Measurements from ENCODE around the gene MAGI2. TPM values are rescaled to one million over a fixed set of nuclear protein-coding genes. Genes with fewer than 3 reads are reported as not detected.
A peak's percentile ranks its signal among the peaks of the same experiment; 100 is the strongest.

Gene MAGI2
- polyA plus RNA-seq, 1 donor = 2.6 TPM

DNA sequence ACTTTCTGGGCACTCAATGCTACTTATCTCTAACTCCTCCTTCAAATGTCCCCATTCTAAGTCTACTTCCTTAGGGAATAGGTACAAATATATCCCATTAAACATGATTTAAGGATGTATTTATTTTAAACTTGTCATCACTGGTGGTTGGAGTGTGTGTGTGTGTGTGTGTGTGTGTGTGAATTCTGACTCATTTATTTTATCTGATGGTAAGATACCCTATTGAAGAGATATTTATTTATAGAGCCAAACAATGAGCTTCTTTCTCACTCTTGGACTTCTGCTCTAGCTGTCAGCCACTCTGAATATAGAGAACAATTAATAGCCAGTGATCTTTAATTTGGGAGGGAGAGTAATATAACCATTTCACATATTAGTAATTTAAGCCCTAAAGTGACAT is 17.8 kb upstream of the MAGI2 start:
- H3K27me3 ChIP-seq (ENCODE audit: control insufficient read depth, insufficient read depth, low read length) = no peaks in the 10 kb centered on the region
- no peak overlapping the region for H3K27ac ChIP-seq (ENCODE audit: low read length)
- H3K36me3 ChIP-seq (ENCODE audit: control insufficient read depth, insufficient read depth, low read length) = no peaks in the 10 kb centered on the region
- H3K4me1 ChIP-seq (ENCODE audit: control insufficient read depth, insufficient read depth, low read length) = no peaks in the 10 kb centered on the region
- DNase-seq = no peak
- no peaks in the 10 kb centered on the region for H3K9me3 ChIP-seq (ENCODE audit: control insufficient read depth, low read depth, low read length)
- H3K4me3 ChIP-seq (ENCODE audit: low read length) = no peak overlapping the region

DNA sequence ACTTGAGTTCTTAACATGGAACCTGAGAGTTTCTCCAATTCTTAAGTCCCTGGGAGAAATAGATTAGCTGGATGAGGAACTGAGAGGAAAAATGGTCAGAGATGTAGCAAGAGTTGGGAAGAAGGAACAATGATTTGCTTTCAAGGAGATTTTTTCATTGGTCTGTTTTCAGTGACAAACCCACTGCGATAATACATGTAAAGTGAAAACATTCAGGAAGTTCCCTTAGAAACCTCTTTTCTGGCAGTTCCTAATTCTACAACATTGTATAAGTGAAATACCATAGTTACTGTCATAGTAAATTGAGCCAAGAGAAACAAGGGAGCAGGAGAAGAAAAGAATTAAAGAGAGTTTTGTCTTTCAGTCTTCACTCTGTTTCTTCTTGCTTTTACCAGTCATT is 12.1 kb upstream of the MAGI2 start:
- no peaks in the 10 kb centered on the region for H3K9me3 ChIP-seq (ENCODE audit: control insufficient read depth, low read depth, low read length)
- H3K27me3 ChIP-seq (ENCODE audit: control insufficient read depth, insufficient read depth, low read length) = no peaks in the 10 kb centered on the region
- no peak overlapping the region for H3K27ac ChIP-seq (ENCODE audit: low read length)
- 100% methylated on average over 1 of the region's 1 CpG for WGBS (ENCODE audit: insufficient coverage, low lambda C conversion rate)
- no peak for DNase-seq
- no peak overlapping the region for H3K4me3 ChIP-seq (ENCODE audit: low read length)
- H3K36me3 ChIP-seq (ENCODE audit: control insufficient read depth, insufficient read depth, low read length) = no peaks in the 10 kb centered on the region
- no peaks in the 10 kb centered on the region for H3K4me1 ChIP-seq (ENCODE audit: control insufficient read depth, insufficient read depth, low read length)

DNA sequence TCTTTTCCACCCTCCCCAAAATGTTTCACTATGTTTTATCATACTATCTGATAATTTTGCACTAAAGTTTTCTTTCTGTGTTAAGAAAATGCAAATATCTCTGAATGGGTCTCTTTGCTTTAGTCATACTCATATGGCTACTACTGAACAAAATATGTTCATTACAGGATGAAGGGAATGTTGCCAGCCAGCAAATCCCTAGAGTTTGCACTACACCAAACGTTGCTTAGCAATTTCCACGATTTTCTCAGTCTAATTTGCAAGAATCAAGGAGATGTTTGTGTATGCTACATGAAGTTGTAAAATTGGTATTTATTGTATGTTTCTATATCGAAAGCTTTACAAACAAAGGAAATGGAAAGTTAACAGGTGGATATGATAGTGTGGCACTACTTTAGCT is 10.6 kb upstream of the MAGI2 start:
- H3K4me3 ChIP-seq (ENCODE audit: low read length) = no peak overlapping the region
- H3K27me3 ChIP-seq (ENCODE audit: control insufficient read depth, insufficient read depth, low read length) = no peaks in the 10 kb centered on the region
- no peak overlapping the region for H3K27ac ChIP-seq (ENCODE audit: low read length)
- H3K4me1 ChIP-seq (ENCODE audit: control insufficient read depth, insufficient read depth, low read length) = no peaks in the 10 kb centered on the region
- H3K9me3 ChIP-seq (ENCODE audit: control insufficient read depth, low read depth, low read length) = no peaks in the 10 kb centered on the region
- 71% methylated on average over 1 of the region's 3 CpGs for WGBS (ENCODE audit: insufficient coverage, low lambda C conversion rate)
- DNase-seq = no peak
- no peaks in the 10 kb centered on the region for H3K36me3 ChIP-seq (ENCODE audit: control insufficient read depth, insufficient read depth, low read length)

DNA sequence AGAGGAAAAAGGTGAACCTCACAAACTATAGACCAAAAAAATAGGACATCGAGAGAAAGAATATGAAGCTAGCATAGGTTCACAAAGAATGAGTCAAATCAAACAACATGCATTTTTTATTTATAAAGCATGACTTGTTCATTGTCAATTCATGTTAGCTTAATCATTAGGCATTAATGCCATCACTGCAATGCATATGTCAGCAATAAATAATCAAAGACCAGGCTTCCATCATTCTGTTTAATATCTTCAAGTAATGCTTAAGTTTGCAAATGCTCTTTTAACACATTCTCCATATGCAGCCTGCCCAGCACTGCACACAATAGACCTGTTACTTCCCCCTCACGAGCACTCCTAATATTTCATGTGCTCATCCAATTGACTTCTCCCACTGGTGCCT is 8.9 kb upstream of the MAGI2 start:
- H3K4me1 ChIP-seq (ENCODE audit: control insufficient read depth, insufficient read depth, low read length) = no peaks in the 10 kb centered on the region
- no peak overlapping the region for H3K4me3 ChIP-seq (ENCODE audit: low read length)
- H3K27ac ChIP-seq (ENCODE audit: low read length) = no peak overlapping the region
- H3K27me3 ChIP-seq (ENCODE audit: control insufficient read depth, insufficient read depth, low read length) = no peaks in the 10 kb centered on the region
- DNase-seq = no peak
- WGBS (ENCODE audit: insufficient coverage, low lambda C conversion rate) = no CpG with 5 or more reads among the region's 2 CpGs
- H3K9me3 ChIP-seq (ENCODE audit: control insufficient read depth, low read depth, low read length) = no peaks in the 10 kb centered on the region
- no peaks in the 10 kb centered on the region for H3K36me3 ChIP-seq (ENCODE audit: control insufficient read depth, insufficient read depth, low read length)

- Histone ChIP-seq H3K36me3 (ENCODE audit: control insufficient read depth, insufficient read depth, low read length) (no peaks in the 10 kb centered on the region), H3K4me3 (ENCODE audit: low read length) (no peak overlapping the region), H3K27ac (ENCODE audit: low read length) (no peak overlapping the region), H3K4me1 (ENCODE audit: control insufficient read depth, insufficient read depth, low read length) (no peaks in the 10 kb centered on the region), H3K9me3 (ENCODE audit: control insufficient read depth, low read depth, low read length) (no peaks in the 10 kb centered on the region), H3K27me3 (ENCODE audit: control insufficient read depth, insufficient read depth, low read length) (no peaks in the 10 kb centered on the region)
- no peak for DNase-seq
- no CpG with 5 or more reads among the region's 1 CpG for WGBS (ENCODE audit: insufficient coverage, low lambda C conversion rate)
Measured at GRCh38 chr7:79461660-79462059, 8.2 kb upstream of the MAGI2 start.

- H3K9me3 ChIP-seq (ENCODE audit: control insufficient read depth, low read depth, low read length) = no peaks in the 10 kb centered on the region
- WGBS (ENCODE audit: insufficient coverage, low lambda C conversion rate) = 60% methylated on average over 1 of the region's 3 CpGs
- peaks cover 9% of the 10 kb centered on the region for H3K27me3 ChIP-seq (ENCODE audit: control insufficient read depth, insufficient read depth, low read length)
- no peaks in the 10 kb centered on the region for H3K4me1 ChIP-seq (ENCODE audit: control insufficient read depth, insufficient read depth, low read length)
- no peaks in the 10 kb centered on the region for H3K36me3 ChIP-seq (ENCODE audit: control insufficient read depth, insufficient read depth, low read length)
- no peak for DNase-seq
- H3K4me3 ChIP-seq (ENCODE audit: low read length) = no peak overlapping the region
- H3K27ac ChIP-seq (ENCODE audit: low read length) = no peak overlapping the region
Measured at GRCh38 chr7:79459381-79459780, 5.9 kb upstream of the MAGI2 start.

DNA sequence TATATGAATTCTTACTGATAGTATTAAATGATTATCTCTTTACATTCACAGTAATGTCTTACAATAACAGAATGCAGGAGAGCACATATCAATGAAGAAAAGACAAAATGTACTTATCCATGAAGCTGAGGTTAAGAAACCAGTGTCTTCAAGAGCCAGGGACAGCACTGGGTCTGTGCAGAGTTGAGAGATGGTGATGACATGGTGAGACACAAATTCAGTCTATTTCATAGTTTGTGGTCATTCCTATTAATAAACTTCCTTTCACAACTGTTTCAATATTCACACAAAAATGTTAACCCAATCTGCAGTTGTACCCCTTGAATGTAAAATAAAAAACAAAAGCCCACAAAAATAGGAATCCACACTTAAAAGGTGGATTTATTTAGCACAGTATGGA is 5.3 kb upstream of the MAGI2 start:
- Histone ChIP-seq H3K9me3 (ENCODE audit: control insufficient read depth, low read depth, low read length) (peaks cover 3% of the 10 kb centered on the region), H3K36me3 (ENCODE audit: control insufficient read depth, insufficient read depth, low read length) (no peaks in the 10 kb centered on the region), H3K27me3 (ENCODE audit: control insufficient read depth, insufficient read depth, low read length) (peaks cover 15% of the 10 kb centered on the region), H3K4me1 (ENCODE audit: control insufficient read depth, insufficient read depth, low read length) (no peaks in the 10 kb centered on the region), H3K4me3 (ENCODE audit: low read length) (no peak overlapping the region), H3K27ac (ENCODE audit: low read length) (no peak overlapping the region)
- no peak for DNase-seq

- WGBS (ENCODE audit: insufficient coverage, low lambda C conversion rate) = 100% methylated on average over 1 of the region's 5 CpGs
- H3K9me3 ChIP-seq (ENCODE audit: control insufficient read depth, low read depth, low read length) = peaks cover 6% of the 10 kb centered on the region
- peaks cover 47% of the 10 kb centered on the region for H3K27me3 ChIP-seq (ENCODE audit: control insufficient read depth, insufficient read depth, low read length)
- no peak for DNase-seq
- H3K4me1 ChIP-seq (ENCODE audit: control insufficient read depth, insufficient read depth, low read length) = no peaks in the 10 kb centered on the region
- H3K4me3 ChIP-seq (ENCODE audit: low read length) = no peak overlapping the region
- no peak overlapping the region for H3K27ac ChIP-seq (ENCODE audit: low read length)
- no peaks in the 10 kb centered on the region for H3K36me3 ChIP-seq (ENCODE audit: control insufficient read depth, insufficient read depth, low read length)
Measured at GRCh38 chr7:79455173-79455790, 1.8 kb upstream of the MAGI2 start.

DNA sequence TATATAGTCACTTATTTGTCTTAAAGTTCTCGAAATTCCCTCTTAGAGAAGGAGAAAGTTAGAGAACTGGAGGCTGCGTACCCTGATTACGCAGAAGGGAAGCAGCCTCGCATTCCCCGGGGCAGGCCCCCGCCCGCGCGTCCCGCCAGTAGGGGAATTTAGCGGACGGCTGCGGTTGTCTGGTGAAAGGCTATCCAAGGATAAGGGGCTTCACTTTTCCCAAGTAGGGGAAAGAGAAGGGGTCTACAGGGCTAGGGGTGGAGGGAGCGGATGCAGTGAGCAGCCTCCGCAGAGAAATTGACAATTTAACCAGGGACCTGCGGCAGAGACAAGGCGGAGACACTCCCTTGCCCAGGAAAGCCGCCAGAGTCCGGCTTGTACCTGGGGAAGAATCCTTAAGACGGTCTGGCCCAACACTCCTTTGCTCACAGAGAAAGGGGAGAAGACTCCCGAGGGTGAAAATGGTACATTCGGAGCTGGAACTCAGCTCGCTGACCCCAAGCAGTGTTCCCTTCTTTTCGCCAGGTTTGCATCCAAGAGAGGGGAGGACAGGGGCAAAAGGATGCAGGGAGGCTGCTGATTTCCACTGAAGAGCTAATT is 994 bp upstream of the MAGI2 start:
- Histone ChIP-seq H3K27me3 (ENCODE audit: control insufficient read depth, insufficient read depth, low read length) (peaks cover 47% of the 10 kb centered on the region), H3K36me3 (ENCODE audit: control insufficient read depth, insufficient read depth, low read length) (no peaks in the 10 kb centered on the region), H3K9me3 (ENCODE audit: control insufficient read depth, low read depth, low read length) (peaks cover 6% of the 10 kb centered on the region), H3K4me3 (ENCODE audit: low read length) (peak overlapping the region; percentile 68), H3K4me1 (ENCODE audit: control insufficient read depth, insufficient read depth, low read length) (no peaks in the 10 kb centered on the region), H3K27ac (ENCODE audit: low read length) (peak overlapping the region; percentile 80)
- 10% methylated on average over 2 of the region's 24 CpGs for WGBS (ENCODE audit: insufficient coverage, low lambda C conversion rate)
- peak in 1 of 2 donors; percentile 10 for DNase-seq

- peak overlapping the region; percentile 68 for H3K4me3 ChIP-seq (ENCODE audit: low read length)
- DNase-seq = no peak
- H3K36me3 ChIP-seq (ENCODE audit: control insufficient read depth, insufficient read depth, low read length) = no peaks in the 10 kb centered on the region
- no peaks in the 10 kb centered on the region for H3K4me1 ChIP-seq (ENCODE audit: control insufficient read depth, insufficient read depth, low read length)
- no CpG with 5 or more reads among the region's 6 CpGs for WGBS (ENCODE audit: insufficient coverage, low lambda C conversion rate)
- H3K27me3 ChIP-seq (ENCODE audit: control insufficient read depth, insufficient read depth, low read length) = peaks cover 47% of the 10 kb centered on the region
- H3K9me3 ChIP-seq (ENCODE audit: control insufficient read depth, low read depth, low read length) = peaks cover 6% of the 10 kb centered on the region
- H3K27ac ChIP-seq (ENCODE audit: low read length) = peak overlapping the region; percentile 80
Measured at GRCh38 chr7:79453266-79453557, 255 bp downstream of the MAGI2 start.

- Histone ChIP-seq H3K27me3 (ENCODE audit: control insufficient read depth, insufficient read depth, low read length) (peaks cover 47% of the 10 kb centered on the region), H3K27ac (ENCODE audit: low read length) (peak overlapping the region; percentile 80), H3K9me3 (ENCODE audit: control insufficient read depth, low read depth, low read length) (peaks cover 6% of the 10 kb centered on the region), H3K4me3 (ENCODE audit: low read length) (peak overlapping the region; percentile 68), H3K4me1 (ENCODE audit: control insufficient read depth, insufficient read depth, low read length) (no peaks in the 10 kb centered on the region), H3K36me3 (ENCODE audit: control insufficient read depth, insufficient read depth, low read length) (no peaks in the 10 kb centered on the region)
- DNase-seq = peak in 1 of 2 donors; percentile 4
- WGBS (ENCODE audit: insufficient coverage, low lambda C conversion rate) = 4% methylated on average over 5 of the region's 37 CpGs
Measured at GRCh38 chr7:79452495-79453265, 787 bp downstream of the MAGI2 start.
